ENCODE results near the gene GABRB1.

Gene GABRB1

DNA sequence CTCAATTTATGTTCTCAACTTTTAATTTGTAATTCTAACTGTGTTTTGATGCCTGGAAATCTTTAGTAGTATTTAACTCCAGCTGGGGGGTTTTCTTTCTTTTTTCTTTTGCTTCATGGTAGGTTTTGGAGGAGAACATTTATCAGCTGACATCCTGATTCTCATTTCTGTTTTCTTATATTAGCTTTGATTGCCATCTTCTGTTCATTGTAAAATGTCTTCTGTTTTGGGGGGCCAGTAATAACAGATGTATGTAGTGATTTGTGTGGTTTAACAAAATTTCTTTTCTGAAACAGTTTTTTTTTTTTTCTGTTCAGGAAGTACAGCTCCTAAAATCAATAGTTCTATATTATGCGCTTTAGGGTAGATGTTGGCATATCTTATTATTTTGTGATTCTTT lies 182.2 kb downstream of the GABRB1 start:
- no peak overlapping the region for H3K27ac ChIP-seq
- H3K4me3 ChIP-seq = no peak overlapping the region
- TF ChIP-seq, protein P1, sequence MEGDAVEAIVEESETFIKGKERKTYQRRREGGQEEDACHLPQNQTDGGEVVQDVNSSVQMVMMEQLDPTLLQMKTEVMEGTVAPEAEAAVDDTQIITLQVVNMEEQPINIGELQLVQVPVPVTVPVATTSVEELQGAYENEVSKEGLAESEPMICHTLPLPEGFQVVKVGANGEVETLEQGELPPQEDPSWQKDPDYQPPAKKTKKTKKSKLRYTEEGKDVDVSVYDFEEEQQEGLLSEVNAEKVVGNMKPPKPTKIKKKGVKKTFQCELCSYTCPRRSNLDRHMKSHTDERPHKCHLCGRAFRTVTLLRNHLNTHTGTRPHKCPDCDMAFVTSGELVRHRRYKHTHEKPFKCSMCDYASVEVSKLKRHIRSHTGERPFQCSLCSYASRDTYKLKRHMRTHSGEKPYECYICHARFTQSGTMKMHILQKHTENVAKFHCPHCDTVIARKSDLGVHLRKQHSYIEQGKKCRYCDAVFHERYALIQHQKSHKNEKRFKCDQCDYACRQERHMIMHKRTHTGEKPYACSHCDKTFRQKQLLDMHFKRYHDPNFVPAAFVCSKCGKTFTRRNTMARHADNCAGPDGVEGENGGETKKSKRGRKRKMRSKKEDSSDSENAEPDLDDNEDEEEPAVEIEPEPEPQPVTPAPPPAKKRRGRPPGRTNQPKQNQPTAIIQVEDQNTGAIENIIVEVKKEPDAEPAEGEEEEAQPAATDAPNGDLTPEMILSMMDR (IDR thresholded peaks at IDR 0.05) = no peak
- DNase-seq (ENCODE audit: low spot score) = no peak

DNA sequence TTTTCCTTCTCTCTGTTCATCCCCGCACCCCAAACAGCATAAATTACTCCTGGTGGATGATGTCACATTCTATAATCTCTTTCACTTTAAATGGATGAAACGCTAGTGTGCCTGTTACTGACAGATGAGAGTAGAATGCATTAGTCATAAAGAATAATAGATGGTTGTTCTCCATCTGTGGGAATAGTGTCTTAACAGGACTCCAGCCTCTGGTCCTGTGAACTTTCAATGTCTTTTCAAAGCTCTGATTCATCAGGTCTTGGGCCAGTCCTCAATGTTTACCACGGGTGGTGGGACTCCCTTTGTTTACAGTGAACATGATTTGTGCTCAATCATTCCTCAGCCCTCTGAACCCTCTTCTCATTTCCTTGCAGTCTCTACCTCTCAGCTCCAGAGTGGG lies 182.6 kb downstream of the GABRB1 start:
- TF ChIP-seq, protein P1 (IDR thresholded peaks at IDR 0.05) = no peak
- no peak overlapping the region for H3K4me3 ChIP-seq
- no peak for DNase-seq (ENCODE audit: low spot score)
- H3K27ac ChIP-seq = no peak overlapping the region

DNA sequence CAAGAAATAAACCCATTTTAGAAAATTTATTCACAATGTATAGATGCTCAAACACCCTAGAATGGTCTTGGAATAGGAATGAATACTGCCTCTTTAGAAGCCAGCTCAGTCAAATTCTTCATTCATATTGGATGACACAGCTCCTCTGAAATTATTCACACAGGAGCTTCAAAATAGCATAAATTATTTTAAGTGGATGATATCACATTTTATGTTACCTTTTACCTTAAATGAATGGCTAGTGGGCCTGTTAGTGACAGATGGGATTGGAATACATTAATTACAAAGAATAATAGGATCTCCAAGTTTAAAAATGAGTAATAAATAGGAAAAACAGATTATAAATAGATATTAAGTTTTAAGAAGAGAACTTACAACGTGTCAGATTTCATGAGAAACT lies 184.4 kb downstream of the GABRB1 start:
- H3K4me3 ChIP-seq = no peak overlapping the region
- TF ChIP-seq, protein P1 (IDR thresholded peaks at IDR 0.05) = no peak
- H3K27ac ChIP-seq = no peak overlapping the region
- no peak for DNase-seq (ENCODE audit: low spot score)

DNA sequence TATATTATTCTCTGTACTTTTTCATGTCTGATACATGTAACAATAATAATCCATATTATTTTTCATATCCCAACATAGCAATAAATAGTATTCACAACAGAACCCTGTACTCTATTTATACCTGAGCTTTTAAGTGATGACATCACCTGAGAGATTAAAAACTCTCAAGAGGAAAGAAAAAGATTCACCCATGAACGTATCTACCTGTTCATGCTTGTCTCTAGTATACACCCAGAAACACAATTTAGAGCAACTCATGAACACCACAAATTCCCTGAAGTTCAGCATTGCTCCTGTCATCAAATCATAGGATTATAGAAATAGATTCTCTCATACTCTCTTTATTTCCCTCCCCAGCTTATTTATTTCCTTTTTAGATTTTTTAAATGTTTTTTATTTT lies 185.9 kb downstream of the GABRB1 start:
- DNase-seq (ENCODE audit: low spot score) = no peak
- Histone ChIP-seq H3K4me3 (no peak overlapping the region), H3K27ac (no peak overlapping the region)
- TF ChIP-seq, protein P1 (IDR thresholded peaks at IDR 0.05) = no peak

DNA sequence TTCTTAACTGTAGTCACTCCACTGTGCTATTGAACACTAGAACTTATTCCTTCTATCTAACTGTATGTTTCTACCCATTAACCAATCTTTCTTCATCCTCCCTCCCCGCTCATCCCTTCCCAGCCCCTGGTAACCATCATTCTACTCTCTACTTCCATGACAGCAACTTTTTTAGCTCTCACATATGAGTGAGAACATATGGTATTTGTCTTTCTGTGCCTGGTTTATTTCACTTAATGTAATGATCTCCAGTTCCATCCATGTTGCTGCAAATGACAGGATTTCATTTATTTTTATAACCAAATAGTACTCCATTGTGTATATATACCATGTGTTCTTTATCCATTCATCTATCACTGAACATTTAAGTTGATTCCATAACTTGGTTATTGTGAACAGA lies 186.5 kb downstream of the GABRB1 start:
- DNase-seq (ENCODE audit: low spot score) = no peak
- H3K4me3 ChIP-seq = no peak overlapping the region
- TF ChIP-seq, protein P1 (IDR thresholded peaks at IDR 0.05) = no peak

DNA sequence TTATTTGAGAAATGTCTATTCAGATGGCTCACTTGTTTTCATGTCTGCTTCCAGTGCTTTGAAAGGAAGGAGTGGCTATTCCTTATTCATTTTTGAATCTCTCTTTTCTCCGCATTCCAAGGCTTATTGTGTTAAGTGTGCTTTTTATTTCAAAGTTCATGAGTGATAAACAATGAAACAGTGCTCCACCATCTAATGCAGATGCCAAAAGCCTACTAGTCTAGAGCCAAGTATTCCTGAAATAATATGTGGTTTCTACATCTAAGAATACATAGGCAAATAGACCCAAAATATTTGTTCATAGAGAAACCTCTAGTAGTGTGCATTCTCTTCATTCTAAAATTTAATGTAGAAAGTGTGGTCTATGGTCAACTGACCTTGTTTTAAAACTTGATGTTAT lies 187.3 kb downstream of the GABRB1 start:
- Histone ChIP-seq H3K4me3 (no peak overlapping the region), H3K27ac (no peak overlapping the region)
- no peak for DNase-seq (ENCODE audit: low spot score)
- TF ChIP-seq, protein P1 (IDR thresholded peaks at IDR 0.05) = no peak

More for the DNA sequence above, 186.5 kb downstream of the GABRB1 start:
- no peak overlapping the region for H3K27ac ChIP-seq

DNA sequence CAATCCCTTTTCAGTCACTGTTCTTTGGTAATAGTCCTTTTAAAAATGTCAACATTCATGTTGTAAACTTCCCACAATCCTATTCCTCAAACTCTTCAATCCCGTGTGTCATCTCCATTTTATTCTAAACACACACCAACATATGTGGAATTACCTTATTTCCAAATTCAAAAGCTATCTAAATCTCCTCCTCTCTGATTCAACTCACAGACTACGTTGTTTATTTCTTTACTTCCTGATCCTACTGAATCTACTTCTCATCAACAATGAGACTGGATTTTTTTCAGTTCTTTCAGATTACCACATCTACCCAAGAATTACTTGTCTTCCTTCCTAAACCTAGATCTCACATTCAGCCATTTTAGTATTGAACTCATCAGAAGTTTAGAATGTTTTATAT lies 188.2 kb downstream of the GABRB1 start:
- TF ChIP-seq, protein P1 (IDR thresholded peaks at IDR 0.05) = no peak
- H3K4me3 ChIP-seq = no peak overlapping the region
- no peak for DNase-seq (ENCODE audit: low spot score)

More for the DNA sequence above, 188.2 kb downstream of the GABRB1 start:
- no peak overlapping the region for H3K27ac ChIP-seq

Measured in coronary artery (tissue), 2 donors.